MM.1S (cell line): ENCODE data around the gene SRP19.

Source experiments
- DNase-seq: peaks from one replicate; pipeline ENCODE4 v3.0.0-alpha.2; 2015
- H2AFZ ChIP-seq: fragments of 300-600 bp; sonication (generic); 2 replicates; pipeline ENCODE4 v1.6.0; 2016; ENCODE audit warnings: antibody characterized with exemption, low read length
- H3F3A ChIP-seq: fragments of 300-600 bp; sonication (generic); 2 replicates; pipeline ENCODE4 v1.6.1; 2016; ENCODE audit warnings: mild to moderate bottlenecking, antibody characterized with exemption, low read length, moderate library complexity, mixed read lengths; ENCODE audit not compliant: insufficient read depth
- H3K27ac ChIP-seq: fragments of 300-600 bp; sonication (generic); 2 replicates; pipeline ENCODE4 v1.5.1; 2016; ENCODE audit warnings: mild to moderate bottlenecking, low read length
- H3K27me3 ChIP-seq: fragments of 300-600 bp; sonication (generic); replicated peaks from 2 replicates; pipeline ENCODE4 v1.6.0; 2016; ENCODE audit warnings: low read length; ENCODE audit not compliant: insufficient read depth
- H3K36me3 ChIP-seq: fragments of 300-600 bp; sonication (generic); replicated peaks from 2 replicates; pipeline ENCODE4 v1.6.1; 2016; ENCODE audit warnings: mild to moderate bottlenecking, low read length, mixed read lengths; ENCODE audit not compliant: insufficient read depth
- H3K4me1 ChIP-seq: fragments of 300-600 bp; sonication (generic); 2 replicates; pipeline ENCODE4 v1.6.1; 2016; ENCODE audit warnings: low read length, mixed read lengths
- H3K4me2 ChIP-seq: fragments of 300-600 bp; sonication (generic); 2 replicates; pipeline ENCODE4 v1.6.0; 2016; ENCODE audit warnings: low read depth, low read length
- H3K4me3 ChIP-seq: fragments of 300-600 bp; sonication (generic); 2 replicates; pipeline ENCODE4 v1.5.1; 2016; ENCODE audit warnings: low read length, mixed read lengths
- H3K79me2 ChIP-seq: fragments of 300-600 bp; sonication (generic); 2 replicates; pipeline ENCODE4 v1.6.1; 2016; ENCODE audit warnings: mixed run types, low read length, mixed read lengths
- H3K9ac ChIP-seq: fragments of 300-600 bp; sonication (generic); 2 replicates; pipeline ENCODE4 v1.6.1; 2016; ENCODE audit warnings: low read length, mixed read lengths
- H3K9me2 ChIP-seq: fragments of 300-600 bp; sonication (generic); replicated peaks from 2 replicates; pipeline ENCODE4 v1.6.1; 2016; ENCODE audit warnings: mild to moderate bottlenecking, low read length, mixed read lengths; ENCODE audit not compliant: insufficient read depth
- H3K9me3 ChIP-seq: fragments of 300-600 bp; sonication (generic); replicated peaks from 2 replicates; pipeline ENCODE4 v1.6.1; 2016; ENCODE audit warnings: mild to moderate bottlenecking, low read length, mixed read lengths; ENCODE audit not compliant: insufficient read depth
- H4K20me1 ChIP-seq: fragments of 300-600 bp; sonication (generic); 2 replicates; pipeline ENCODE4 v1.6.1; 2016; ENCODE audit warnings: mild to moderate bottlenecking, low read length, moderate library complexity, mixed read lengths; ENCODE audit not compliant: insufficient read depth
- CTCF ChIP-seq: fragments of 300-600 bp; sonication (generic); IDR thresholded peaks from 2 replicates; pipeline ENCODE4 v1.5.1; 2016; ENCODE audit warnings: antibody characterized with exemption, low read length, mixed read lengths
- EZH2 ChIP-seq: fragments of 300-600 bp; sonication (generic); optimal IDR thresholded peaks from 2 replicates; pipeline ENCODE3; 2017; ENCODE audit warnings: low read depth, mild to moderate bottlenecking, antibody characterized with exemption, low read length, mixed read lengths
- EZH2phosphoT487 ChIP-seq: fragments of 300-600 bp; sonication (generic); IDR thresholded peaks from 2 replicates; pipeline ENCODE4 v1.6.1; 2018; ENCODE audit warnings: antibody characterized with exemption, low read length

SRP19 gene

GRCh38 chr5:112876362-112876761, 15.3 kb downstream of the SRP19 start:
- no peak for DNase-seq
- Histone ChIP-seq H3K4me2 (no peak overlapping the region), H3K36me3 (peaks cover 12% of the 10 kb centered on the region), H2AFZ (no peak overlapping the region), H3K4me3 (no peak overlapping the region), H3F3A (peaks cover 26% of the 10 kb centered on the region), H3K79me2 (peaks cover 57% of the 10 kb centered on the region), H3K4me1 (peaks cover 43% of the 10 kb centered on the region), H3K27ac (no peak overlapping the region), H3K9me2 (no peaks in the 10 kb centered on the region), H3K9ac (no peak overlapping the region), H4K20me1 (no peaks in the 10 kb centered on the region), H3K27me3 (no peaks in the 10 kb centered on the region), H3K9me3 (no peaks in the 10 kb centered on the region)
- TF ChIP-seq EZH2phosphoT487 (no peak), CTCF (no peak), EZH2 (no peak)

- H3F3A ChIP-seq, result peaks cover 26% of the 10 kb centered on the region
- peak overlapping the region; percentile 55; the same call in 1 of the 2 replicates for H3K9ac ChIP-seq
These were observed 17.0 kb downstream of the SRP19 start for GRCh38 chr5:112878101-112878500.

GRCh38 chr5:112878760-112879159, 17.7 kb downstream of the SRP19 start:
- Histone ChIP-seq H3K4me3 (peak overlapping the region; percentile 21; the same call in 1 of the 2 replicates), H3K9me3 (no peaks in the 10 kb centered on the region), H3K4me1 (peaks cover 44% of the 10 kb centered on the region), H3F3A (peaks cover 26% of the 10 kb centered on the region), H3K27me3 (no peaks in the 10 kb centered on the region), H2AFZ (no peak overlapping the region), H3K79me2 (peaks cover 73% of the 10 kb centered on the region), H3K36me3 (peaks cover 9% of the 10 kb centered on the region; the same call in 1 of the 2 replicates), H3K4me2 (peak overlapping the region; percentile 62), H3K27ac (peak overlapping the region; percentile 87), H4K20me1 (no peaks in the 10 kb centered on the region), H3K9ac (peak overlapping the region; percentile 55; the same call in 1 of the 2 replicates), H3K9me2 (no peaks in the 10 kb centered on the region)
- DNase-seq, result peak; percentile 94
- no peak for TF ChIP-seq CTCF

More at GRCh38 chr5:112878101-112878500, 17.0 kb downstream of the SRP19 start:
- TF ChIP-seq CTCF (no peak), EZH2 (no peak), EZH2phosphoT487 (no peak)
- DNase-seq, result no peak
- Histone ChIP-seq H3K4me2 (peak overlapping the region; percentile 62), H3K9me3 (no peaks in the 10 kb centered on the region), H3K4me3 (peak overlapping the region; percentile 21; the same call in 1 of the 2 replicates), H3K4me1 (peaks cover 46% of the 10 kb centered on the region), H3K9me2 (no peaks in the 10 kb centered on the region), H3K79me2 (peaks cover 67% of the 10 kb centered on the region), H4K20me1 (no peaks in the 10 kb centered on the region), H3K27ac (peak overlapping the region; percentile 87), H3K27me3 (no peaks in the 10 kb centered on the region), H3K36me3 (peaks cover 9% of the 10 kb centered on the region; the same call in 1 of the 2 replicates), H2AFZ (no peak overlapping the region)
